Fibroblast of the aortic adventitia (primary cell): ENCODE measurements around the gene ZSCAN12. TPM values are rescaled to one million over a fixed set of nuclear protein-coding genes. Genes with fewer than 3 reads are reported as not detected.

Source experiments
- DNase-seq: peaks from one replicate; pipeline ENCODE4 v3.0.0-alpha.2; 2010; ENCODE audit warnings: low read depth
- H3K4me3 ChIP-seq: 2 replicates; pipeline ENCODE4 v1.5.1; 2011; ENCODE audit warnings: low read depth, mild to moderate bottlenecking, control low read depth, low read length, moderate library complexity
- CTCF ChIP-seq: IDR thresholded peaks from 2 replicates; pipeline ENCODE4 v1.5.1; 2011; ENCODE audit warnings: mild to moderate bottlenecking, low read length, control low read depth, inconsistent platforms; ENCODE audit not compliant: insufficient read depth
- total RNA-seq: library from RNA; depleted of rRNA; stranded (reverse); fragments of >200 nt; gene quantifications from 2 replicates; pipeline ENCODE4 v1.2.3, GENCODE V29; 2012; ENCODE audit warnings: low replicate concordance

ZSCAN12 gene
- total RNA-seq, 1 donor, result 6.5 TPM

GRCh38 chr6:28436404-28436803, 36.9 kb upstream of the ZSCAN12 start:
- no peak for DNase-seq
- no peak for TF ChIP-seq CTCF

GRCh38 chr6:28433119-28433518, 33.6 kb upstream of the ZSCAN12 start:
- no peak for TF ChIP-seq CTCF
- DNase-seq, result no peak
- no peak overlapping the region for H3K4me3 ChIP-seq

More at GRCh38 chr6:28436404-28436803, 36.9 kb upstream of the ZSCAN12 start:
- no peak overlapping the region for H3K4me3 ChIP-seq

- no peak for DNase-seq
- no peak overlapping the region for H3K4me3 ChIP-seq
- TF ChIP-seq CTCF, result no peak
Observed at GRCh38 chr6:28429781-28430180, 30.2 kb upstream of the ZSCAN12 start.

- DNase-seq, result no peak
- H3K4me3 ChIP-seq, result no peak overlapping the region
- TF ChIP-seq CTCF, result no peak
Observed at GRCh38 chr6:28425944-28426541, 26.5 kb upstream of the ZSCAN12 start.

GRCh38 chr6:28424163-28424562, 24.6 kb upstream of the ZSCAN12 start:
- no peak for DNase-seq
- H3K4me3 ChIP-seq, result no peak overlapping the region
- no peak for TF ChIP-seq CTCF

- TF ChIP-seq CTCF, result no peak
- no peak for DNase-seq
- no peak overlapping the region for H3K4me3 ChIP-seq
Observed at GRCh38 chr6:28423546-28423945, 24.0 kb upstream of the ZSCAN12 start.

GRCh38 chr6:28413681-28414080, 14.1 kb upstream of the ZSCAN12 start:
- TF ChIP-seq CTCF, result no peak
- DNase-seq, result no peak
- no peak overlapping the region for H3K4me3 ChIP-seq
